ENCODE data around the gene FAM25A.
"Not testable (repeated sequence)": the region's sequence is repeated elsewhere in the genome, so short reads cannot be mapped to it uniquely, and the experiment has no call there.

GRCh38 chr10:86999802-87000403, 20.2 kb upstream of the FAM25A start:
- TF ChIP-seq CTCF, POLR2A (IDR thresholded peaks at IDR 0.05): not testable (repeated sequence)

All from esophagus squamous epithelium (tissue), 4 donors.